ENCODE measurements around the gene SPG11.

SPG11 gene

GRCh38 chr15:44536962-44537734, 126.3 kb downstream of the SPG11 start, which contains the start of gene EIF3J:
Gene EIF3J, plus strand, starts transcription at chr15:44537147. Its CDS starts 48 bp downstream, at chr15:44537195.
- Histone ChIP-seq H3K27me3 (ENCODE audit: low read length) (no peaks in the 10 kb centered on the region), H4K20me1 (ENCODE audit: low read depth, low read length) (peaks cover 10% of the 10 kb centered on the region; the same call in 1 of the 2 replicates), H2AFZ (ENCODE audit: low read depth, low read length, severe bottlenecking) (peak within 1 kb of the TSS; percentile 93), H3K9me2 (replicated peaks; ENCODE audit: insufficient read depth, low read length) (no peaks in the 10 kb centered on the region), H3K4me3 (ENCODE audit: insufficient read depth, low read length, poor library complexity, severe bottlenecking) (peak within 1 kb of the TSS; percentile 95), H3K9ac (ENCODE audit: low read length) (peak within 1 kb of the TSS; percentile 99), H3K36me3 (ENCODE audit: low read length) (peaks cover 17% of the 10 kb centered on the region), H3K27ac (ENCODE audit: low read depth, low read length) (peak within 1 kb of the TSS; percentile 75), H3K9me3 (ENCODE audit: insufficient read depth, low read length) (no peaks in the 10 kb centered on the region), H3F3A (ENCODE audit: insufficient read depth) (peaks cover 9% of the 10 kb centered on the region), H3K79me2 (ENCODE audit: insufficient read depth, low read length) (peaks cover 49% of the 10 kb centered on the region), H3K4me2 (ENCODE audit: low read depth, low read length, poor library complexity, severe bottlenecking) (peak within 1 kb of the TSS; percentile 90)
- TF ChIP-seq EZH2phosphoT487 (conservative IDR thresholded peaks at IDR 0.05; ENCODE audit: low read length), result no peak
- TF ChIP-seq CTCF (IDR thresholded peaks at IDR 0.05; ENCODE audit: insufficient read depth, low read length, poor library complexity, severe bottlenecking), result no peak

GRCh38 chr15:44536302-44536961, 127.0 kb downstream of the SPG11 start:
- Histone ChIP-seq H3K9me3 (ENCODE audit: insufficient read depth, low read length) (no peaks in the 10 kb centered on the region), H4K20me1 (ENCODE audit: low read depth, low read length) (peaks cover 10% of the 10 kb centered on the region; the same call in 1 of the 2 replicates), H3F3A (ENCODE audit: insufficient read depth) (peaks cover 9% of the 10 kb centered on the region), H3K9ac (ENCODE audit: low read length) (peak overlapping the region; percentile 99), H3K4me3 (ENCODE audit: insufficient read depth, low read length, poor library complexity, severe bottlenecking) (peak overlapping the region; percentile 63), H3K9me2 (replicated peaks; ENCODE audit: insufficient read depth, low read length) (no peaks in the 10 kb centered on the region), H2AFZ (ENCODE audit: low read depth, low read length, severe bottlenecking) (peak overlapping the region; percentile 76), H3K27ac (ENCODE audit: low read depth, low read length) (peak overlapping the region; percentile 42), H3K36me3 (ENCODE audit: low read length) (peaks cover 12% of the 10 kb centered on the region), H3K79me2 (ENCODE audit: insufficient read depth, low read length) (peaks cover 42% of the 10 kb centered on the region), H3K27me3 (ENCODE audit: low read length) (no peaks in the 10 kb centered on the region), H3K4me2 (ENCODE audit: low read depth, low read length, poor library complexity, severe bottlenecking) (peak overlapping the region; percentile 77)
- TF ChIP-seq CTCF (IDR thresholded peaks at IDR 0.05; ENCODE audit: insufficient read depth, low read length, poor library complexity, severe bottlenecking) (peak; percentile 10), EZH2phosphoT487 (conservative IDR thresholded peaks at IDR 0.05; ENCODE audit: low read length) (no peak)

- Histone ChIP-seq H3K27ac (ENCODE audit: low read depth, low read length) (peak overlapping the region; percentile 42), H3K79me2 (ENCODE audit: insufficient read depth, low read length) (peaks cover 34% of the 10 kb centered on the region), H3K9me3 (ENCODE audit: insufficient read depth, low read length) (no peaks in the 10 kb centered on the region), H3K4me3 (ENCODE audit: insufficient read depth, low read length, poor library complexity, severe bottlenecking) (peak overlapping the region; percentile 63), H3K36me3 (ENCODE audit: low read length) (peaks cover 8% of the 10 kb centered on the region), H3F3A (ENCODE audit: insufficient read depth) (peaks cover 11% of the 10 kb centered on the region), H3K9me2 (replicated peaks; ENCODE audit: insufficient read depth, low read length) (no peaks in the 10 kb centered on the region), H3K4me2 (ENCODE audit: low read depth, low read length, poor library complexity, severe bottlenecking) (peak overlapping the region; percentile 77), H2AFZ (ENCODE audit: low read depth, low read length, severe bottlenecking) (peak overlapping the region; percentile 76), H4K20me1 (ENCODE audit: low read depth, low read length) (peaks cover 7% of the 10 kb centered on the region; the same call in 1 of the 2 replicates), H3K9ac (ENCODE audit: low read length) (peak overlapping the region; percentile 99), H3K27me3 (ENCODE audit: low read length) (no peaks in the 10 kb centered on the region)
- TF ChIP-seq CTCF (IDR thresholded peaks at IDR 0.05; ENCODE audit: insufficient read depth, low read length, poor library complexity, severe bottlenecking) (no peak), EZH2phosphoT487 (conservative IDR thresholded peaks at IDR 0.05; ENCODE audit: low read length) (no peak)
Observed at GRCh38 chr15:44535523-44536301, 127.8 kb downstream of the SPG11 start.
